CD4-positive, alpha-beta T cell treated with Interferon gamma for 1 hour (primary cell): ENCODE data around the gene ZNF790.

Experiments used
- DNase-seq: peaks from one replicate; pipeline ENCODE4 v3.0.0-alpha.2; 2020

The ZNF790 gene

DNA sequence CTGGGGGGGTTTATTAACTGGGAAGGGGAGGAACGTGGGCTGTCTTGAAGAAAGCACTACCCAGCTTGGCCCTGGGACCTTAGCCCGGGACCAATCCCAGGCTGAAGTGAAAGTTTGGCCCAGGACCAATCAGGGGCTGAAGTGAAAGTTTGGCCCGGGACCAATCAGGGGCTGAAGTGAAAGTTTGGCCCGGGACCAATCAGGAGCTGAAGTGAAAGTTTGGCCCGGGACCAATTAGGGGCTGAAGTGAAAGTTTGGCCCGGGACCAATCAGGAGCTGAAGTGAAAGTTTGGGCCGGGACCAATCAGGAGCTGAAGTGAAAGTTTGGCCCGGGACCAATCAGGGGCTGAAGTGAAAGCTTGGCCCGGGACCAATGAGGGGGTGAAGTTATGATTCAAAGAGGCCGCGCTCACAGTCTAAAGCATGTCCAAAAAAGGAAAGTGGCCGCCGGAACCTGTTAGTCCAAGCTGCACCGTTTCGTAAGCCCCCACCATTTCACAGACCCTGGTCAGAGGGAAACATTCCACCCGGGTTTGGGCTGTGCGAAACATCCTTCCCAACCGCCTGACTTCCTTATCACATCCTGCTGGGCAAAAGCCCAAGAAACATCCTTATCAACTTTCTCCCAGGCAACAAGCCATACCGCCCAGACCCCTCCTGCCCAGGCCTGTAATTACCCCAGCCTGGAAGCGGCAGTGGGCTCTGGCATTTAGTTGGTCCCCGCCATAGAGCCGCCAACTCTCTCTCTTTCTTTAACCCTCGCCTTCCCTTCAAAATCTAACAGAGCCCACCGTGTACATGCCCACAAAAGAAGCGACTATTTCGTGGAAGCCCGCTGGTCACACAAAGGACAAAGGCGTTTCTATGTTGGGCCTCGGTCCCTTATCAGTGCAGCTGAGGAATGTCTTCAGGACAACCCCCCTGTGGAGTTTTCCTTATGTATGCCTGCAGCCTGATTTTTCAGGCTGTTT, 66.6 kb downstream of the ZNF790 start:
- peak; percentile 57 for DNase-seq
